SK-N-SH (cell line): Measurements from ENCODE around the gene CATSPERD.

ENCODE experiments used
- CTCF ChIP-seq: fragments of 200-600 bp; sonication (generic); IDR thresholded peaks from 2 replicates; pipeline ENCODE4 v1.6.1; 2017; ENCODE audit warnings: antibody characterized with exemption, mild to moderate bottlenecking, moderate library complexity
- EP300 ChIP-seq, 2 experiments: IDR thresholded peaks; 2 replicates each; pipeline versions ENCODE4 v1.4.0 to v1.6.1; 2012; ENCODE audit warnings: borderline replicate concordance in 1 of 2, low read depth in 1 of 2, low read length in 1 of 2
- EZH2phosphoT487 ChIP-seq: fragments of 200-600 bp; sonication (generic); IDR thresholded peaks from 2 replicates; pipeline ENCODE4 v1.6.1; 2017; ENCODE audit warnings: low read depth, mixed run types, mild to moderate bottlenecking, antibody characterized with exemption, moderate library complexity, borderline replicate concordance
- FOXJ3 ChIP-seq: sonication (generic); formaldehyde crosslinking; IDR thresholded peaks from 2 replicates; pipeline ENCODE4 v1.5.1; 2020; ENCODE audit warnings: mild to moderate bottlenecking, missing genetic modification reagents
- FOXM1 ChIP-seq: IDR thresholded peaks from 2 replicates; pipeline ENCODE4 v1.4.0; 2012; ENCODE audit warnings: low read depth, mild to moderate bottlenecking
- JUND ChIP-seq: IDR thresholded peaks from 2 replicates; pipeline ENCODE4 v1.4.0; 2012
- MEF2A ChIP-seq: IDR thresholded peaks from 2 replicates; pipeline ENCODE4 v1.4.0; 2012; ENCODE audit warnings: low read depth, borderline replicate concordance
- POLR2AphosphoS5 ChIP-seq: IDR thresholded peaks from 2 replicates; pipeline ENCODE4 v1.6.1; 2012; ENCODE audit warnings: low read depth, low read length
- RAD21 ChIP-seq: IDR thresholded peaks from 2 replicates; pipeline ENCODE4 v1.6.1; 2012; ENCODE audit warnings: mild to moderate bottlenecking, low read length
- RCOR1 ChIP-seq: fragments of 150-350 bp; IDR thresholded peaks from 2 replicates; pipeline ENCODE4 v1.6.1; 2017; ENCODE audit warnings: antibody characterized with exemption, low read length
- RFX5 ChIP-seq: IDR thresholded peaks from 2 replicates; pipeline ENCODE4 v1.6.1; 2012; ENCODE audit warnings: mild to moderate bottlenecking, improper control_type of control experiment, low read length
- SIN3A ChIP-seq: IDR thresholded peaks from 2 replicates; pipeline ENCODE4 v1.6.1; 2012; ENCODE audit warnings: low read depth, mild to moderate bottlenecking, low read length, moderate library complexity, borderline replicate concordance
- TAF1 ChIP-seq: IDR thresholded peaks from 2 replicates; pipeline ENCODE4 v1.6.1; 2012; ENCODE audit warnings: low read depth, mild to moderate bottlenecking, low read length, moderate library complexity, borderline replicate concordance
- TF ChIP-seq, protein P1 (sequence below): IDR thresholded peaks from 2 replicates; pipeline ENCODE4 v1.4.0; 2012; ENCODE audit warnings: low read depth

DNA sequence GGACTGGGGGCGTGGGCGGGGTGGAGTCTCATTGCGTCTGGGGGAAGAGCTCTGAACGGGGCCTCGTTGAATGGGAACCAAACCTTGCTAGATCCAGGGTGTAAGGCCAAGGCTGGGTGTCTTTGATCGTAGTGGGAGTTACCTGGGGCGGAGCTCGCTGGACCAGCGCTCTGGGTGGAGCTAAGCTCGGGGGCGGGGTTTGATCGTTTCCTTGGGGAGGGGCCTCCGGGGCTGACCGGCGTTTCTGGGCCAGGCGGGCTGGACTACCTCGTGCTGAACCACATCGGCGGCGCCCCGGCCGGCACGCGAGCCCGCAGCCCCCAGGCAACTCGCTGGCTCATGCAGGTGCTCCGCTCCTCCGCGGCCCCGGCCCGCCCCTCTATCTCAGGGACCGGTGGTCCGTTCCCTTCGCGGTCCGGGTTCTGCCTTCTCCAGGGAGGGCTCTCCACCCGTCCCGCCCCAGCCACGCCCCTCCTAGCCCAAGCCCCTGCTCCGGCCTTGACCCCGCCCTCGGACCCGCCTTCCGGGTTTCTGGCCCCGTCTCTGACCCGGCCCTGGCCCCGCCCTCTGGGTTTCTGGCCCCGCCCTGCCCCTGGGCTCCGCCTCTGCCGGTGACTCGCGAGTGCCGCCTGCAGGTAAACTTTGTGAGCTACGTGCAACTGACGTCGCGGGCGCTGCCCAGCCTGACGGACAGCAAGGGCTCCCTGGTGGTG is 33.6 kb upstream of the CATSPERD start:
- TF ChIP-seq CTCF, result peak; percentile 72
- no peak for TF ChIP-seq RFX5
- TF ChIP-seq EP300 (IDR thresholded peaks at IDR 0.05; ENCODE audit: borderline replicate concordance in 1 of 2, low read depth in 1 of 2, low read length in 1 of 2), result no peak
- TF ChIP-seq SIN3A, result no peak
- TF ChIP-seq POLR2AphosphoS5, result no peak
- TF ChIP-seq EZH2phosphoT487, result no peak
- TF ChIP-seq RAD21, result peak; percentile 52
- no peak for TF ChIP-seq TAF1
- TF ChIP-seq, protein P1, sequence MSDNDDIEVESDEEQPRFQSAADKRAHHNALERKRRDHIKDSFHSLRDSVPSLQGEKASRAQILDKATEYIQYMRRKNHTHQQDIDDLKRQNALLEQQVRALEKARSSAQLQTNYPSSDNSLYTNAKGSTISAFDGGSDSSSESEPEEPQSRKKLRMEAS, result no peak
- TF ChIP-seq MEF2A, result no peak
- no peak for TF ChIP-seq FOXM1
- no peak for TF ChIP-seq FOXJ3
- peak; percentile 41; the same call in 1 of the 2 replicates for TF ChIP-seq RCOR1
- no peak for TF ChIP-seq JUND
